ENCODE measurements around the gene PRKCB. TPM values are rescaled to one million over a fixed set of nuclear protein-coding genes. Genes with fewer than 3 reads are reported as not detected.

Gene PRKCB
- total RNA-seq, 1 experiment from 2014 or later = 0.89 TPM

GRCh38 chr16:24077966-24078365, 242.2 kb downstream of the PRKCB start:
- TF ChIP-seq ZBTB33 (IDR thresholded peaks at IDR 0.05; ENCODE audit: extremely low read depth, insufficient replicate concordance, low read length) = no peak
- TF ChIP-seq EGR1 (IDR thresholded peaks at IDR 0.05; ENCODE audit: low read depth) = no peak
- TF ChIP-seq ELF1 (IDR thresholded peaks at IDR 0.05; ENCODE audit: borderline replicate concordance, low read depth) = no peak
- TF ChIP-seq, protein P1, sequence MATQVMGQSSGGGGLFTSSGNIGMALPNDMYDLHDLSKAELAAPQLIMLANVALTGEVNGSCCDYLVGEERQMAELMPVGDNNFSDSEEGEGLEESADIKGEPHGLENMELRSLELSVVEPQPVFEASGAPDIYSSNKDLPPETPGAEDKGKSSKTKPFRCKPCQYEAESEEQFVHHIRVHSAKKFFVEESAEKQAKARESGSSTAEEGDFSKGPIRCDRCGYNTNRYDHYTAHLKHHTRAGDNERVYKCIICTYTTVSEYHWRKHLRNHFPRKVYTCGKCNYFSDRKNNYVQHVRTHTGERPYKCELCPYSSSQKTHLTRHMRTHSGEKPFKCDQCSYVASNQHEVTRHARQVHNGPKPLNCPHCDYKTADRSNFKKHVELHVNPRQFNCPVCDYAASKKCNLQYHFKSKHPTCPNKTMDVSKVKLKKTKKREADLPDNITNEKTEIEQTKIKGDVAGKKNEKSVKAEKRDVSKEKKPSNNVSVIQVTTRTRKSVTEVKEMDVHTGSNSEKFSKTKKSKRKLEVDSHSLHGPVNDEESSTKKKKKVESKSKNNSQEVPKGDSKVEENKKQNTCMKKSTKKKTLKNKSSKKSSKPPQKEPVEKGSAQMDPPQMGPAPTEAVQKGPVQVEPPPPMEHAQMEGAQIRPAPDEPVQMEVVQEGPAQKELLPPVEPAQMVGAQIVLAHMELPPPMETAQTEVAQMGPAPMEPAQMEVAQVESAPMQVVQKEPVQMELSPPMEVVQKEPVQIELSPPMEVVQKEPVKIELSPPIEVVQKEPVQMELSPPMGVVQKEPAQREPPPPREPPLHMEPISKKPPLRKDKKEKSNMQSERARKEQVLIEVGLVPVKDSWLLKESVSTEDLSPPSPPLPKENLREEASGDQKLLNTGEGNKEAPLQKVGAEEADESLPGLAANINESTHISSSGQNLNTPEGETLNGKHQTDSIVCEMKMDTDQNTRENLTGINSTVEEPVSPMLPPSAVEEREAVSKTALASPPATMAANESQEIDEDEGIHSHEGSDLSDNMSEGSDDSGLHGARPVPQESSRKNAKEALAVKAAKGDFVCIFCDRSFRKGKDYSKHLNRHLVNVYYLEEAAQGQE (IDR thresholded peaks at IDR 0.05; ENCODE audit: low read depth) = no peak
- no peak for TF ChIP-seq JUND (IDR thresholded peaks at IDR 0.05)
- TF ChIP-seq, protein P2, sequence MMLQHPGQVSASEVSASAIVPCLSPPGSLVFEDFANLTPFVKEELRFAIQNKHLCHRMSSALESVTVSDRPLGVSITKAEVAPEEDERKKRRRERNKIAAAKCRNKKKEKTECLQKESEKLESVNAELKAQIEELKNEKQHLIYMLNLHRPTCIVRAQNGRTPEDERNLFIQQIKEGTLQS (IDR thresholded peaks at IDR 0.05) = no peak
- no peak for TF ChIP-seq CBX3 (IDR thresholded peaks at IDR 0.05; ENCODE audit: low read depth)
- TF ChIP-seq CEBPB (IDR thresholded peaks at IDR 0.05; ENCODE audit: low read depth) = no peak
- no peak for TF ChIP-seq ZFX (IDR thresholded peaks at IDR 0.05)
- no peak for TF ChIP-seq SRF (IDR thresholded peaks at IDR 0.05; ENCODE audit: low read depth)
- no peak for TF ChIP-seq MAX (IDR thresholded peaks at IDR 0.05)
- H3K9me3 ChIP-seq (ENCODE audit: control insufficient read depth in 1 of 2, insufficient read depth in 1 of 2, low read depth in 1 of 2, low read length in 2 of 2) = no peaks in the 10 kb centered on the region
- no peaks in the 10 kb centered on the region for H3K79me2 ChIP-seq (ENCODE audit: insufficient read depth, low read length)
- H2AFZ ChIP-seq (ENCODE audit: low read depth, low read length, poor library complexity, severe bottlenecking) = no peak overlapping the region
- no peak overlapping the region for H3K4me2 ChIP-seq (ENCODE audit: low read length)
- ChIA-PET CTCF (no interaction called here), RAD21 (ENCODE audit: low non-redundant PET in 1 of 2, low total read pairs in 2 of 2, uncharacterized antibody in 2 of 2, unreplicated experiment in 2 of 2) (no interaction called here), POLR2A (no interaction called here)
- peaks cover 0 to 6% of the 10 kb centered on the region in 2 experiments; a peak in 1 of 4 replicates for H3K4me1 ChIP-seq (ENCODE audit: control insufficient read depth in 1 of 2, insufficient read depth in 2 of 2, low read length in 2 of 2)
- no peaks in the 10 kb centered on the region for H3K36me3 ChIP-seq (ENCODE audit: control insufficient read depth in 1 of 2, insufficient read depth in 2 of 2, low read length in 2 of 2)
- H3K9ac ChIP-seq (ENCODE audit: low read length) = no peak overlapping the region
- H3K27ac ChIP-seq (ENCODE audit: low read depth, low read length) = no peak overlapping the region
- DNase-seq (ENCODE audit: low read depth, low spot score) (no peak), ATAC-seq (no peak)
- H3K9me2 ChIP-seq (ENCODE audit: insufficient read depth) = no peaks in the 10 kb centered on the region
- intact Hi-C loops (cut with micrococcal nuclease) = loop anchor here (10.0 kb wide), 1 partner anchor 177 kb away; the partner anchor contains the start of gene CACNG3
- no peaks in the 10 kb centered on the region for H4K20me1 ChIP-seq (ENCODE audit: insufficient read depth)
- peaks cover 31% of the 10 kb centered on the region for H3K27me3 ChIP-seq (ENCODE audit: insufficient read depth, low read length)
- BruUV-seq (replicated peaks) = no TSS peak
- H3K4me3 ChIP-seq (replicated peaks in 1 of 2; ENCODE audit: low read depth in 1 of 2, low read length in 2 of 2) = no peak overlapping the region

Measured in HCT116 (cell line).